ENCODE results near the gene STIM1.
"Not testable (repeated sequence)": the region's sequence is repeated elsewhere in the genome, so short reads cannot be mapped to it uniquely, and the experiment has no call there.

STIM1 gene

DNA sequence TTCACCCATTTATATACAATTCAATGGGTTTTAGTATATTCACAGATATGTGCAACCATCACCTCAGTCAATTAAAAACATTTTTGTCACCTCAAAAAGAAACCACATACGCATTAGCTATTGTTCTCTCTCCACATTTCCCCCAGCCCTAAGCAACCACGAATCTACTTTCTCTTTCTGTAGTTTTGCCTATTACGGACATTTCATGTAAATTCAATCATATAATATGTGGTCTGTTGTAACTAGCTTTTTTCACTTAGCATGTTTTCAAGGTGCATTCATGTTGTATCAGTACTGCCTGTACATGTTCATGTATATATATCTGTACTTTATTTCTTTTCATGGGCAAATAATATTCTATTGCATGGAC, 134.4 kb downstream of the STIM1 start:
- DNase-seq = no peak

- no peak for DNase-seq
Measured at GRCh38 chr11:3990406-3990805, 134.9 kb downstream of the STIM1 start.

DNA sequence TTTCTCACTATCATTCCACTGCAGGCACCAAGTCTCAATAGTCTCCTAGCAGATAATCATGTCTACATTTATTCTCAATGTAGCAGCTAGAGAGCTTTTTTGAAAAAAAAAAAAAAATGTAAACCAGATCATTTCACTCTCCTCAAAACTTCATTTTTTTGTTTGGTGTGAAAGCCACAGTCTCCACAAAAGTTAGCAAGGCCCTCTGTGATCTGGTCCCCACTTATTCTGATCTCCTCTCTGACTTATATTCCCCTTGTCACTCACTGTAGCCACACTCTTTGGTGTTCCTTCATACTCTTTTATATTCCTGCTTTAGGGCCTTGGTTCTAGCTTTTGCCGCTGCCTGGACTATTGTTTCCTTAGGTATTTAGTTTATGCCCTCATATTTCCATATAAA, 137.5 kb downstream of the STIM1 start:
- DNase-seq = no peak

GRCh38 chr11:3994030-3994640, 138.7 kb downstream of the STIM1 start:
- DNase-seq = no peak

DNA sequence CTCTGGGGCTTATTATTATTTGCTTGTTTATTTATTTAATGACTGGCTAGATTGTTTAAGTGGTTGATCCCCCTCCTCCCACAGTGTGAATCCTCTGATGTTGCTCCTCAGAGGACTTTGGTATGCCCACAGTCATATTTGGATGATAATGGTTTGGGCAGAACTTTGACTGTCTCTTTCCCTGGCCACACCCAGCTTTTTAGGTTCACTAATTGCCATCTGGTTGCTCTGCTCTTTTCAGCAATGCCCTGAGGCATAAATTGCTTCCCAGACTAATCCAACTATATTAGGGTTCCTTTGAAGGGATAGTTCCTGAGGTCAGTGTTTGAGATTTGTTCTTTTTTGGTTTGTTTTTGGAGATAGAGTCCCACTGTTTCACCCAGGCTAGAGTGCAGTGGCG, 139.8 kb downstream of the STIM1 start:
- DNase-seq = no peak

DNA sequence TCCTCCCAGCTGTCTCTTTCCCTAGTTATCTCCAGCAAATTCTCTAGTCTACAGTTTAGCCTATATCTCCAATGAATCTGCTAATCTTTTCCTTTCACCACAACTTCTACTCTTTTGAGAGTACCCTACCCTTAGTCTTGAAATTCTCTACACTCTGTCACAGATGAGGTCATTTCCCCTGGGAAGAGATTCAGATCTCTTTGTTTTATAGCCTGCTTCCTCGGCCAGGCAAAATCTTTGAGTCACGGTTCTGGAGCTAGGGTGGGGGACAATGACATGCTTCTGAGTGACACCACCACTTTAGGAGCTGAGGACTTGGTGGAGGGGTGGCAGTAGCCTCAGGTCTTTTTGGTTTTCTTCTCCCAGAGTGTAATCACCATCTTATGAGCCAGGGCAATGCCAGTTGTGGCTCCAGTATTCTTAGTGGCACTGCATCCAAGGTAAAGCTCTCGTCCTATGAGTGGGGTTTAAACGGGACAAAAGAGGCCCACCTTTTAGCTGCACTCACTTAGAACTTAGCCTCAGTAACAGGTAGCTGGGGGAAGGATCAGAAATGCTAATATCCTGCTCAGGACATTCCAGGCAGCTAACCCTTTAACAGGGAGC, 140.6 kb downstream of the STIM1 start:
- no peak for DNase-seq

GRCh38 chr11:3996651-3997050, 141.2 kb downstream of the STIM1 start:
- DNase-seq = no peak

DNA sequence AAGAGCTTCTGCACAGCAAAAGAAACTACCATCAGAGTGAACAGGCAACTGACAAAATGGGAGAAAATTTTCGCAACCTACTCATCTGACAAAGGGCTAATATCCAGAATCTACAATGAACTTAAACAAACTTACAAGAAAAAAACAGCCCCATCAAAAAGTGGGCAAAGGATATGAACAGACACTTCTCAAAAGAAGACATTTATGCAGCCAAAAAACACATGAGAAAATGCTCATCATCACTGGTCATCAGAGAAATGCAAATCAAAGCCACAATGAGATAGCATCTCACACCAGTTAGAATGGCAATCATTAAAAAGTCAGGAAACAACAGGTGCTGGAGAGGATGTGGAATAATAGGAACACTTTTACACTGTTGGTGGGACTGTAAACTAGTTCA, 149.3 kb downstream of the STIM1 start:
- not testable (repeated sequence) for DNase-seq

GRCh38 chr11:4006946-4007680, 151.6 kb downstream of the STIM1 start:
- DNase-seq = no peak

- DNase-seq = no peak
Measured at GRCh38 chr11:4008116-4008515, 152.7 kb downstream of the STIM1 start.

DNA sequence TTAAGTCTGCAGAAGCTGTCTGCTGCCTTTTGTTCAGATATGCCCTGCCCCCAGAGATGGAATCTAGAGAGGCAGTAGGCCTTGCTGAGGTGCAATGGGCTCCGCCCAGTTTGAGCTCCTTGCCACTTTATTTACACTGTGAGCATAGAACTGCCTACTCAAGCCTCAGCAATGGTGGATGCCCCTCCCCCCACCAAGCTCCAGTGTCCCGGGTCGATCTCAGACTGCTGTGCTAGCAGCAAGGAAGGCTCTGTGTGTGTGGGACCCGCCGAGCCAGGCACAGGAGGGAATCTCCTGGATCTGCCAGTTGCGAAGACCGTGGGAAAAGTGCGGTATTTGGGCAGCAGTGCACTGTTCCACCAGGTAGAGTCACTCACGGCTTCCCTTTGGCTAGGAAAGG, 161.1 kb downstream of the STIM1 start:
- DNase-seq = not testable (repeated sequence)

DNA sequence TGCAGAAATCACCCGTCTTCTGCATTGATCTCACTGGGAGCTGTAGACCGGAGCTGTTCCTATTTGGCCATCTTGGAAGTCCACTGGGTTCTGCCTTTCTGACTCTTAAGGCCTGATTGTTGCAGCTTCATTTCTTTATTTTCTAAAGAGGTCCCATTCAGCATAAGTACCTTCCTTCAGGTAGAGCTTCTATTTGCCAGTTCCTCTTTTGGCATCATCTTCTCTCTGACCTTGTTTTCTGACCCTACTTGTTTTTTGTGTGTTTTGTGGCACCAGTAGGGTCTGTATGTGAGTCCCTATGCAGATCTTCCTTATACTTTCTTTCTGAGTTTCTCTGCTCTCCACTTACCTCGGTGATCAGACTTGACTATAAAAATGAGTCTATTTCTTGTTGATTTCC, 161.7 kb downstream of the STIM1 start:
- no peak for DNase-seq

DNA sequence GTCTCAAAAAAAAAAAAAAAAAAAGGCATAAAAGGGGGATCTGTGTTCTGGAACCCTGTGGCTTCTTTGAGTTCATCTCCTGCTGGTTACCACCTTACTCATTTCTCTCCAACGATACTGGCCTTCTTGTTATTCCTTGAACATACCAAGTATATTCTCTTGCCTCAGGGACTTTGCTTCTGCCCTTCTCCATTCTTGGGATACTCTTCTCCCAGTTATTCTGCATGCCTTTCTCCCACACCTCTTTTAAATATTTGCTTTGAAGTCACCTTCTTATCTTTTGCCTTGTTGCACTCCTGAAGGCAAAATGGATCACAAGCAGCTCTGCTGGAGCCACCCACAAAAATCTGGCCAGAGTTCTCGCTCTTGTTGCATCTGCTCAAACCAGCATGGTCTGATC, 163.2 kb downstream of the STIM1 start:
- DNase-seq = no peak

DNA sequence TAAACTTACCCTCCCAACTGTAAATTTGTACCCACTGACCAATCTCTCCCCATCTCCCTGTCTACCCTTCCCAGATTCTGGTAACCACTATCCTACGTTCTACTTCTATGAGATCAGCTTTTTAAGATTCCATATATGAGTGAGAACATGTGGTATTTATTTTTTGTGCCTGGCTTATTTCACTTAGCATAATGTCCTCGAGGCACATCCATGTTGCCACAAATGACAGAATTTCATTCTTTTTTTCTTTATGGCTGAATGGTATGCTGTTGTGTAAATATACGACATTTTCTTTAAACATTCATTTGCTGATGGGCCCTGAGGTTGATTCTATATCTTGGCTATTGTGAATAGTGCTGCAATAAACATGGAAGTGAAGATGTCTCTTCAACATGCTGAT, 164.4 kb downstream of the STIM1 start:
- no peak for DNase-seq

DNA sequence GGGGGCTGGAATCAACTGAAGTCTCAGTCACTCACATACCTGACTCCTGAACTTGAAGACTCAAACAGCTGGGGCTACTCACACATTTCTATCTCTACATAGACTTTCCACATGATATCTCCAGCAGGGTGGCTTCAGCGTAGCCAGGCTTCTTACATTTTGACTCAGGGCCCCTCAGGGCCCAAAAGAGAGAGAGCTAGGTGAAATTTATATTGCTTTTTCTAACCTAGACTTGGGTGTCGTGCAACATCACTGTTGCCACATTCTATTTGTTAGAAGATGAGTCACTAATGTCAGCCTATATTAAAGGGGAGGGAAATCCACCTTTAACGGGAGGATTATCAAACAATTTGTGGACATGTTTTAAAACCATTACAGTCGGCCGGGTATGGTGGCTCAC, 167.2 kb downstream of the STIM1 start:
- DNase-seq = no peak

DNA sequence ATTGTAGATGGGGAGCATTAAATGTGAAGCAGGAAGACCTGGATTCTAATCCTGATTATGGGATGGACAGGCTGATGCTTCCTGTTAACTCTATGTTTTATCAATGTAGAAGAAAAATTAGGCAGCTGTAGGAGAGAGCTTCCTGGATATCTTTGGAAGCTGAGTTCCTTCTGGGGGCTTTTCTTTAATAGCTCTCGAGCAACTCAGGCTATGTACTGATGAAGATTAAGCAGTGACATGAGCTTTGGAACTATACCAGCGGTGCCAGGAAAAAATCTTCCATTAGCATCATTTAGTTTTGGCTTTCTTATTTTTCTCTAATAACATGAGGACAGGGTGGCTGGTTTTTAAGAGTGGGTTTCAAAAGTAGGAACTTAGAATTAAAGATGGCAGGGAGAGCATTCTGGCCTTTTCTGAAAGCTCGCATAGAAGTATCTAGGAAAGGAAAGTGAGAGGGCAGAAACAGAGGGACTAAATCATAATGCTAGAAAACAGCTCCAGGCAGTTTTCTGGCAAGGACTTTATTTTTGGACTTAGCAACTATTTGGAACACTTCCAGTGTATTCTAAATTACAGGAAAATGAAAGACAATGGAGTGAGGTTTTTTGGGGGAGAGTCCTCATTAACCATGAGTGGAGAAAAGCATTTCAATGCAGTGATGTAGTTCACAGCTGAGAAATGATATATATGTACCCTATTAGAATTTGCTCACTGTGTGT, 169.9 kb downstream of the STIM1 start:
- DNase-seq = no peak

DNA sequence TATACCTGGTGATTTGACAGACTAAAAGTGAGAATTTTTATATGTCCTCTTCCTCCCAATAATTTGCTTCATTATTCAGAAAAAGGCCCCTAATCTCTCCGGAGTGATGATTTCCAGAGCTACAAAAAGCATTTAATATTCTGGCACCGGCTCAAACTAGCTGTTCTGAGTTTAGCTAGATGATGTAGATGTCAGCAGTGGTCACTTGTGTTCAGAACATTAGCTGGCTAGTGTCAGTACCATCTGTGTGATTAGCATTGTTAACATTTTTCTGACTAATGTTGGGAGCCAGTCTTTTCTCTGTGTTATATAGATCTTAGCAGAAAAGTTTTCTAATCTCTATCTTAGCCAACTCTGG, 170.5 kb downstream of the STIM1 start:
- DNase-seq = no peak

DNA sequence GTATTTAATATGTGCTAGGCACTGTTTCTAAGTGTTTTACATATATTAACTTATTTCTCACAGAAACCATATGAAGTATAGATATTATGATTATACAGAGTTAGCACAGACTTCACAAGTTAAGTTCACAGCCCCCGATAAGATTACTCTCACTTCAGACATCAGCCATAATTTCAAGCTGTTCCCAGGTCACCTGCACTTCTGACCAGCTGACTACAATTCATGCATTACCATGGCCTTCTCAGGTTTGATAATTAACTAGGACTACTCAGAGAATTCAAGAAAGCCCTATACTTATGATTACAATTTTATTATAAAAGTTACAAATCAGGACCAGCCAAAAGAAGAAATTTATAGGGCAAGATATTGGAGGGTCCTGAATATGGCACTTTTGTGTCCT, 170.9 kb downstream of the STIM1 start:
- no peak for DNase-seq

DNA sequence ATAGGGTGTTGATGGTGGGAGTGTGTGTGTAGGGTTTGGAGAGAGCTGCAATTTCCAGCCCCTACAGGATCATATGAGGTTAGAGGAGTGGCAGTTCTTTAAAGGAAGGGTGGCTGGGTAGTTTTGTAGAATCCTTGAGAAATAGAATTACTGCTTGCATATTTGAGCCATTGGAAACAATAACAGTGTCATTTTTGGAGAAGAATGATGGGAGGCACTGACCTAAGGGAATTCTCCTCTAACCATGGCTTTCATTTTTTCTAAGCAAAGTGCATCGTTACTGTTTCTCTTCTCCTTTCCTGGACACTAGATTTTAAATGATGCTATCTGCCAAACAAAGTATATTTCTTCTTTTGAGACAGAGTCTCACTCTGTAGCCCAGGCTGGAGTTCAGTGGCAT, 172.3 kb downstream of the STIM1 start:
- DNase-seq = no peak

DNA sequence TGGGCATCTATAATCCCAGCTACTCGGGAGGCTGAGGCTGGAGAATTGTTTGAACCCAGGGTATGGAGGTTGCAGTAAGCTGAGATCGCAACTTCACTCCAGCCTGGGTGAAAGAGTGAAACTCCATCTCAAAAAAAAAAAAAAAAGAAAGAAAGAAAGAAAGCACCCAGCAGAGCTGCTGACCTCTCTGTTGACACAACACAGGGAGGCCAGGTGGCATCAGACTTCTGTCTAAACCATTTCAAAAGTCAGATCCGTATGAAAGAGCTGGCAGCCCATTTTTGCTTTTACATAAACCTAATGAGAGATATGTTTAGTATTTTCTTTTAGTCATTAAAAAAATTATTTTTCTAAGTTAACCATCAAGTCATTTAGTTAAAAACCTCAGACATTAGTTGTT, 174.7 kb downstream of the STIM1 start:
- no peak for DNase-seq

GRCh38 chr11:4032097-4032496, 176.6 kb downstream of the STIM1 start:
- no peak for DNase-seq

DNA sequence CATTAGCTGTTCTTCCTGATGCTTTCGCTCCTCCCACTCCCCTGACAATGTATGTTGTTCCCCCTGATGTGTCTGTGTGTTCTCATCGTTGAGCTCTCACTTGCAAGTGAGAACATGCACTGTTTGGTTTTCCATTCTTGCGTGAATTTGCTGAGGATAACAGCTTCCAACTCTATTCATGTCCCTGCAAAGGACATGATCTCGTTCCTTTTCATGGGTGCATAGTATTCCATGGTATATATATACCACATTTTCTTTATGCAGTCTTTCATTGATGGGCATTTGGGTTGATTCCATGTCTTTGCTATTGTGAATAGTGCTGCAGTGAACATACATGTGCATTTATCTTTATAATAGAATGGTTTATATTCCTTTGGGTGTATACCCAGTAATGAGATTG, 180.5 kb downstream of the STIM1 start:
- DNase-seq = no peak

DNA sequence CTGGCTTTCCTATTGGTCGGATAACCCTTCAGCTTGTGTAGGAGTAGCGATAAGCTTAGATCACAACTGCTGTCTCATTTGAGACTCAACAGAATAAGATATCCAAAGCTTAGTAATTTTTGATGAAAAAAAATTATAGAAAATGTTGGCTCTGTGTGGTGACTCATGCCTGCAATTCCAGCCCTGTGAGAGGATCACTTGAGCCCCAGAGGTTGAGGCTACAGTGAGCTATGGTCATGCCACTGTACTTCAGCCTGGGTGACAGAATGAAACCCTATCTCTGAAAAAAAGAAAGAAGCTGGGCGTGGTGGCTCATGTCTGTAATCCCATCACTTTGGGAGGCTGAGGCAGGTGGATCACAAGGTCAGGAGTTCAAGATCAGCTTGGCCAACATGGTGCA, 183.5 kb downstream of the STIM1 start:
- no peak for DNase-seq

- DNase-seq = no peak
Measured at GRCh38 chr11:4040461-4040860, 185.0 kb downstream of the STIM1 start.
